Measurements from ENCODE around the gene VGLL4.
"Not testable (repeated sequence)": the region's sequence is repeated elsewhere in the genome, so short reads cannot be mapped to it uniquely, and the experiment has no call there.

Gene VGLL4

GRCh38 chr3:11584570-11584969 lies 59.1 kb downstream of the VGLL4 start:
- DNase-seq (ENCODE audit: low spot score) = no peak

- no peak for DNase-seq (ENCODE audit: low spot score)
These were observed 60.1 kb downstream of the VGLL4 start for GRCh38 chr3:11583638-11584046.

- DNase-seq (ENCODE audit: low spot score) = no peak
These were observed 60.5 kb downstream of the VGLL4 start for GRCh38 chr3:11583235-11583634.

DNA sequence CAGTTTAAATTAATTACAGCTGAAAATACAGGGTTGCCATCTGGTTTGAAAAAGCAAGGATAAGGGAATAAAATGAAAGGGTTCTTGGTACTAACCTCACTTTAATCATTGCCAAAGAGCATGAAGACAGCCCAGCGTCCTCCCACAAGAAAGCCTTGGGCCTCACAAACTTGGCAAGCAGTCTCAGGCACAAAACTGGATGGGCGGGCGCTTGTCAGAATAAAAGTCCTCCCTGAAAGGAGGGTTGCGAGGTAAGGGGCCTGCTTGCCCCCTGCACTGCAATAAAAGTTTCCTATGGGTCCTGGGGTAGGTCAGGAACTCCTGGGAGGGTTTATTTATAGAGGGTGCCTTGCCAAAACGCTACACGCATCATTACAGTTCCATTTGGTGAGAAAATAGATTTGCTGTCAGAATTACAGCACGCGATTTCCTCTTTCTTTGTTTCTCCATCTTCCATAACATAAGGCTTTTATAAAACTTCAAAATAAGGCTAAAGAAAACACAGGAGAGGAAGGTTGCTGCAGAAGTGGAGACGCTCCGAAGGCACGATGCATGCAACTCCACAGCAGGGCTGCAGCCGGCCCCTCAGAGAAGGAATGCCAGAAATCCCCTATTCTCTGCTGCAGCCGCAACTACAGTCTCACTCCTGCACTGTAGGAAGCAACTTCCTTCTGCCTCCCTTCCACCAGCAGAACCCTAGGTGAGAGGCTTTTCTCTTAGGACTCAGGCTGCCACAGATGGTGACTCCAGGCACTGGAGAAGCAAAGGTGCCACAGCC lies 61.3 kb downstream of the VGLL4 start:
- no peak for DNase-seq (ENCODE audit: low spot score)

DNA sequence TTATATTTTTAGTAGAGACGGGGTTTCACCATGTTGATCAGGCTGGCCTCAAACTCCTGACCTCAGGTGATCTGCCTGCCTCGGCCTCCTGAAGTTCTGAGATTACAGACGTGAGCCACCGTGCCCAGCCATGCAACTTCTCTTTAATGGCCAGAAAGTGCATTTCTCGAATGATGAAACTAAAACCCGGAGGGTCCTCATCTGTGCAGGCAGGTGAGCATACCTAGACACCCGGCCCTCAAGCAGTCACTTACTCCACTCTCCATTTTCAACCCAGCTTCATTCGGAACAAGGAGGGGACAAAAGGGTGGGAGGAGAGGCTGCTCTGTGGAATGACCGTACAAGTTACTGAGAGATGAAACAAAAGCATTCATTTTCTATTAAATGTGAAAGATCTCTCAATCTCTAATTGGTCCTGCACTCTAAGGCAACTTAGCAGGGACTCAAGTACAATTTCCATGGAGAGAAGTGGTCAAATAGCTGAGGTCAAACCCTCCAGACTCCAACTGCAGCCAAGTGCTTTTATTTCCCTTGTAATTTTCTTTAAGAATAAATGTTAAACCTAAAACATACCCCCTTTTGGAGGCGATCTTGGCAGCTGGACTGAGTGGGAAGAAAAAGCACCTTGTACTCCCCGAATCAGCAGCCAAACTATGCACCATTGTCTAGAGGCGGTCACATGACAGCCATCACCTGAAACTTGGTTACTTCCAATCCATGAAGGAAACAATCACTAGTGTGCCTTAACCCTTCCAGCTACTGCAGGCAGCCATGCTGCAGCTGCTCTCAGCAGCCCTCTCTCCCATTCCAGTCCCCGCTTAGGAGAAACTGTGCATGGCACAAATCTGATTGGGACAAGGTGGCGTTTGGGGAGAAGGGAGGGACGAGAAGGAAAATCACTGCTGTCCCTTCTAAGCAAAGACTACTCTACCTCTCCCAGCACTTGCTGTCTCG lies 62.2 kb downstream of the VGLL4 start:
- DNase-seq (ENCODE audit: low spot score) = no peak

- no peak for DNase-seq (ENCODE audit: low spot score)
These were observed 63.1 kb downstream of the VGLL4 start for GRCh38 chr3:11580645-11581044.

GRCh38 chr3:11578169-11578568 lies 65.5 kb downstream of the VGLL4 start:
- no peak for DNase-seq (ENCODE audit: low spot score)

DNA sequence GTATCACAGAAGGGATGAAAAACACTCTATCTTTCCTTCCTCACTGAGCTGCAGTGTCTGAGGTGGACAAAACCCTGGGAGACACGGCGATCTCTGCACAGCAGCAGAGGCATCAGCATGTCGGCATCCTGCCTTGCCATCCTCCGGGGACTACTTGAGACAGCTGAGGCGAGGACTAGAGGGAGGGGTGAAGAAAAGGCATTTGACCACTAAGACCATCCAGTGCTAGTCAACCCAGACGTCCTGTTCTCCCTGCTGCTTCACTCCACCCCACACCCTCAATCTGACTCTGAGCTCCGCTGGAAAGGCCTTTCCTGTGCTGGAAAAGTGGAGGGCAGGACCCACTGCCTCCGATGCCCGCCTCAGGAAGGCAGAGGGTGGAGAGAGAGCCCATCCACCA lies 67.3 kb downstream of the VGLL4 start:
- DNase-seq (ENCODE audit: low spot score) = no peak

DNA sequence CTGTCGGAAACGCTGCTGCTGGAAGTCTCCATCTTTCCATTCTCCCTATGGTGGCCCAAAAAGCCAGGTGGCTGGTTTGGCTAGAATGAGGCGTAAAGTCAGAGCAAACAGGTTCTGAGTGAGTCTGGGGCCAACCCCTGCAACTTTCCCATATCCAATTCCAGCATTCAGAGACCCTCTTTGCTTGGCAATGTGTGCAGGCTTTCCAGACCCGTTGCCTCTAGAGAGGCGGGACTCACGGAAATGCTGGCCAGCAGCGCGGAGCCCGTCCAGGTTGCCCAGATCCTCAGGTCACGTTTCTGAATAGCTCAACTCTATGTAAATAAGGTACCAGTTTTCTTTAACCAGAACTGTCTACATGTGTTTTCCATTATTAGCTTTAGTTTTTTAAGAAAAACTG lies 68.0 kb downstream of the VGLL4 start:
- DNase-seq (ENCODE audit: low spot score) = no peak

DNA sequence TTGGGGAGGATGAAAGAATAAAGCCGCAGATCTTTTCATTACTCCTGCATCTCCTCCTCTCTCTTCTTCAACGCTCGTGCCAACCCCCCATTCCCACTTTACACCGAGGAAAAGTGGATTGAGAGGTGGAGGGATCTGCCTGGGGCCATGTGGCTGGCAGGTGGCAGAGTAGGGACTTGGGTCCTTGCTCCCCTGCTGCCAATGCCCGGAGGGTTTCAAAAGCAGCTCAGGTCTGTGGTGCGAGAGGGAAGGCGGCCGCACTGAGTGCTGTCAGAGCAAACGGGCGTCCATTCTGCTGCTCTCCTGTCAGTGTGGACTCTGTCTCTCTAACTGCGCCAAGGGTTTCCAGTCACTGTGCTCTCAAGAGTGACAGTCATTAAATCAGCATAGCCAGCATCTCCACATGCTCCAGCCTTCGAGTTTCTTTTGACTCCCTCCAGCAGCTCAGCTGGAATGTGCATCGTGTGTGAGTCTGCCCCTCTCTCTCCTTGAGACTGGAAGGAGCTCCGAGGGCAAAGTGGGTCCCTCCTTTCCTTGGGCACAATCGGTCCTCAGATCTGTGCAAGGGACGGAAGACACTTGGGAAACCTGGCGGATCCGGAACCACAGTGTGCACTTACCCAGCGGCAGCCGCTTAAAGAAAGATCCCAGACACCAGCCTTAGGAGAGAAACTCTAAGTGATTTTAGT lies 68.6 kb downstream of the VGLL4 start:
- DNase-seq (ENCODE audit: low spot score) = no peak

GRCh38 chr3:11572660-11573059 lies 71.1 kb downstream of the VGLL4 start:
- DNase-seq (ENCODE audit: low spot score) = not testable (repeated sequence)

DNA sequence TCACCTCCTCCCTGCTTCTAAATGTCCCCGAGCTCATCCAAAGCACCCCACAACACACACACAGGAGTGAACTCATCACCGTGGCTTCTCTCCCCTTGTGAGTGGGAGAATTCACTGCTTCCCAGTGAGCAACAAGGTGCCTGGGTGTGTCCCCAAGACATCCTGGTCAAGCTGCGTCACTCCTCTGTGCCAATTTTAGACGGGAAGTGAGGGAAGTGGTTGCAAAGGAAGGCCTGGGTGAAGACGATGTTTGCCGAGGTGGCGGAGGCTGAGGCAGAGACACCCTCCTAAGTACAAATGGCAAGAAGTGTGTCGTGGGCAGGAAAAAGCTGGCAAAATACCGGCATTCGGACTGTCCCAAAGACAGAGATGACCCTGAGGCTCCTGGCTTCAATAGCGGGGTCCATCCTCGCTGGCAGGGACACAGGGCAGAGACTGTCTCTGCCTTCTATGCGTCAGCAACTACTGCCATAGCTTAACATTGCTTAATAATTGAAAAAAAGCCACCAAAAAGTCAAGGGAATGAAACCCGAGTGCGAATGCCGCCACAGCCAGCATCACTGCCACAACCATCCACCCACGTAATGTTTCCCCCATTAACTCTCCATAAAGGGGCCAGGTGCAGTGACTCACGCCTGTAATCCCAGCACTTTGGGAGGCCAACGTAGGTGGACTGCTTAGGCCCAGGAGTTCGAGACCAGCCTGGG lies 72.8 kb downstream of the VGLL4 start:
- DNase-seq (ENCODE audit: low spot score) = no peak

- DNase-seq (ENCODE audit: low spot score) = no peak
These were observed 73.5 kb downstream of the VGLL4 start for GRCh38 chr3:11570251-11570650.

DNA sequence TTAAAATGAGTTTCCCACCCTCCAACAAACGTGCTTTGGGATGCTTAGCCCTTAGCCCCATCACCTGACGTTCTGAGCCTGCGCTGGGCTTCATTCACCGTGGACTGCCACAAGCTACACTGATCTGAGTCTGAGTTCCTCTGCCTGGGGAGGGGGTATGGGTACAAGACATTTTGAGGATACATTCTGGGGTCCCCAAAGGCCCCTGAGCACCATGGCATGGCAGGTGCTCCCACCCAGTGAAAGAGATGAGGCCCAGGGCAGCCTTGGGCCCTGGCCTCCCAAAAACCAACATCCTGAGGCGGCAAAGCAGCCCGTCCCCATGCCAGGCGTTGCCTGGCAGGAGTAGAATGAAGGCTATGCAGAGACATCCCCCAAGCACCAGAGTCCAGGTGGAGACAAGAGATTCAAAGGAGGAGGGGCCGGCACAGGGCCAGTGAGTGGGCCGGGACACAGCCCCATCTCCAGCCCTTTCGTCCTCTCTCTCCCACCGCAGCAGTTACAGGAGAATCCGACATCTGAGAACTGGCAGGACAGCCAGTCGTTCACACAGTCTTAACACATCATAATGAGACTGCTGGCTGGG lies 74.5 kb downstream of the VGLL4 start:
- DNase-seq (ENCODE audit: low spot score) = no peak

DNA sequence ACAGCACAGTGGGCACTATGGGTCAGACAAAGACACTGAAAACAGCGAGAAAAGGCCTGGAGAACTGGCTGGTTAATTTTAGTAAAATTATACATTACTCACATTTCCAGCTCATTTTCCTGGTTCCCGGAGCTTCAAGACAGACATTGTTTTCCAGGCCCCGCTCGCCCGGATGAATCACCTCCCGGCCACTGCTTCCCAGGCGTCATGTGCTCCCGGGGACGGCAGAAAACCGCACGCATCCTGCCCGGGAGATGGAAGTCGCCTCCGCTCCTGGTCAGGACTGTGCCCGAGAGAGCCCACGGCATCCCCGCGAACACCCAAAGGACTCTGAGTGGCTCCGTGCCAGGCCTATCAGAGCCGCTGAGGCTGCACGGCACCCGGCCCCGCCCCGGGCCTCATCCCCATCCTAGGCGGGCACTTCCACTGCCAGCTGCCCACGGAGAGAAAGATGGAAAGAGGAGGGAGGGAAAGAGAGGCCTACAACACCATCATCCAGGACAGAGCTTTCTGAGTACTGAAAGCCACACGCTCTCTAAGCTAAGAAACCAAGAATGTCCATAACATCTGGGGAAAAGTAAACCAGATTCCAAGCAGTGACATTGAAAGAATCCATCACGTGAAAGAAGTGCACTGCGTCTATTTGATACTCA lies 75.1 kb downstream of the VGLL4 start:
- DNase-seq (ENCODE audit: low spot score) = no peak

GRCh38 chr3:11567516-11568467 lies 75.9 kb downstream of the VGLL4 start:
- no peak for DNase-seq (ENCODE audit: low spot score)

GRCh38 chr3:11566916-11567315 lies 76.8 kb downstream of the VGLL4 start:
- no peak for DNase-seq (ENCODE audit: low spot score)

DNA sequence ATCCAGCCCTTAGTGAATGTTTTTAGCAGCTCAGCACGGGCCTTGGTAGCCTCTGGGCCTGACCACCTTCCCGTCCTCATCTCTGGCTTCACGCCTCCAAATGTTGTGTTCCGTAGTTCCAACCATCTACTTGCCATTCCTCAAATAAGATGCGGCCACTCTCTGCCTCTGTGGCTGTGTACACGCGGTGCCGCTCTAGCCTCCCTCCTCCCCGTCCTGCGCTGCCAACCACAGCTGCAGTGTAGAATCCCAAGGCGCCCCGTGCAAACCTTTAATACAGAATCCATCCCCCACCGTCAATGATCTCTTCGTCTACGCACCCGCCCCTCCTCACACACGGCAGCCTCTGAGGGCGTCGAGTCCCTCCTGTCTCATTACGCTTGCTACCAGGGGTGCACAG lies 77.2 kb downstream of the VGLL4 start:
- DNase-seq (ENCODE audit: low spot score) = no peak

- no peak for DNase-seq (ENCODE audit: low spot score)
These were observed 77.8 kb downstream of the VGLL4 start for GRCh38 chr3:11565932-11566331.

DNA sequence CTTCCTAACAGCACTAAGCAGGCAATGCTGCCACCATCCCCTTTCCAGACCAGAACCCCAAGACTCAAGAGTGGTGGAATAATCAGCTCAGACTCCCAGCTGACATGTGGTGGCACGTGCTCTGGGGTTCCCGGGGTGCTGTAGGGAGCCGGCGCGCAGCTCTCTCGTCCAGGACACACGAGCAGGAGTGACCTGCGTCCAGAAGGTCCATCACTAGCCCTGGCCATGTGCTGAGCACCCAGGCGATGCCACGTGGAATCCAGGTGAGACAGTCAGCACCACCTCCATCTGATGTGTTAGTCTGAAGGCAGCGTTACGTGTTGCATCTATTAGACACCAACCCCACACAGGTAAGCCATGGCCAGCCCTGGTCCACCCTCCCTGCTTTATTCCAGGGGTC lies 78.2 kb downstream of the VGLL4 start:
- no peak for DNase-seq (ENCODE audit: low spot score)

All from CD4-positive, alpha-beta T cell treated with Interleukin-6 at 100 ng/mL for 8 hours (primary cell).